GM23338 (cell line): ENCODE measurements around the gene HSD17B2.

ENCODE experiments used
- CTCF ChIP-seq, 2 experiments: fragments of 200-600 bp in 1 of 2; sonication (generic) in 1 of 2; conservative IDR thresholded peaks; 2 replicates each; pipeline versions ENCODE4 v1.5.1 to v1.6.1; 2016 to 2017; ENCODE audit warnings: antibody characterized with exemption in 2 of 2, low read depth in 2 of 2, mild to moderate bottlenecking in 2 of 2, moderate library complexity in 1 of 2
- REST ChIP-seq: IDR thresholded peaks from one replicate; pipeline ENCODE4 v1.6.1; 2018; ENCODE audit warnings: antibody characterized with exemption; ENCODE audit not compliant: unreplicated experiment

- no peak for TF ChIP-seq CTCF (conservative IDR thresholded peaks at IDR 0.05; ENCODE audit: low read depth in 2 of 2)
- no peak for TF ChIP-seq REST
Measured at GRCh38 chr16:82037666-82038065, 2.6 kb downstream of the HSD17B2 start.
